Neural cell (in vitro differentiated cells): Measurements from ENCODE around the gene CSH2. TPM values are rescaled to one million over a fixed set of nuclear protein-coding genes. Genes with fewer than 3 reads are reported as not detected.
"Not testable (repeated sequence)": the region's sequence is repeated elsewhere in the genome, so short reads cannot be mapped to it uniquely, and the experiment has no call there.

Experiments used
- H2AFZ ChIP-seq: fragments of 200-600, 300-800 bp; sonication (generic), shearing (Covaris generic); 2 replicates; pipeline ENCODE4 v1.6.0; 2014; ENCODE audit warnings: low read depth, mild to moderate bottlenecking, antibody characterized with exemption, low read length, moderate library complexity
- H3F3A ChIP-seq: fragments of 200-600 bp; shearing (Covaris generic); 2 replicates; pipeline ENCODE4 v1.6.1; 2016; ENCODE audit warnings: mild to moderate bottlenecking, moderate library complexity, mixed read lengths, antibody characterized with exemption, low read length; ENCODE audit not compliant: insufficient read depth, poor library complexity, severe bottlenecking
- H3K27ac ChIP-seq: fragments of 200-600, 300-800 bp; sonication (generic), shearing (Covaris generic); 2 replicates; pipeline ENCODE4 v1.5.1; 2014; ENCODE audit warnings: mild to moderate bottlenecking, low read length, moderate library complexity
- H3K27me3 ChIP-seq: fragments of 300-800, 200-600 bp; sonication (generic), shearing (Covaris generic); 2 replicates; pipeline ENCODE4 v1.6.0; 2014; ENCODE audit warnings: mild to moderate bottlenecking, low read depth, low read length, moderate library complexity; ENCODE audit not compliant: insufficient read depth
- H3K36me3 ChIP-seq: fragments of 300-800, 200-600 bp; sonication (generic), shearing (Covaris generic); 2 replicates; pipeline ENCODE4 v1.5.1; 2014; ENCODE audit warnings: mild to moderate bottlenecking, antibody characterized with exemption, low read length, moderate library complexity; ENCODE audit not compliant: insufficient read depth
- H3K4me2 ChIP-seq: fragments of 300-800, 200-600 bp; sonication (generic), shearing (Covaris generic); 2 replicates; pipeline ENCODE4 v1.6.0; 2014; ENCODE audit warnings: mild to moderate bottlenecking, low read length
- H3K4me3 ChIP-seq: fragments of 300-800, 200-600 bp; sonication (generic), shearing (Covaris generic); 2 replicates; pipeline ENCODE4 v1.5.1; 2014; ENCODE audit warnings: mild to moderate bottlenecking, low read length, moderate library complexity
- H3K79me2 ChIP-seq: fragments of 200-600 bp; shearing (Covaris generic); replicated peaks from 2 replicates; pipeline ENCODE4 v1.6.0; 2014; ENCODE audit warnings: mild to moderate bottlenecking, low read length, moderate library complexity; ENCODE audit not compliant: insufficient read depth
- H3K9ac ChIP-seq: fragments of 300-800, 200-600 bp; sonication (generic), shearing (Covaris generic); 2 replicates; pipeline ENCODE4 v1.6.1; 2016; ENCODE audit warnings: mild to moderate bottlenecking, low read length, mixed read lengths
- H3K9me2 ChIP-seq: fragments of 200-600 bp; shearing (Covaris generic); 2 replicates; pipeline ENCODE4 v1.6.1; 2016; ENCODE audit warnings: mild to moderate bottlenecking, low read length, mixed read lengths; ENCODE audit not compliant: insufficient read depth
- H3K9me3 ChIP-seq: fragments of 200-600, 300-800 bp; sonication (generic), shearing (Covaris generic); 2 replicates; pipeline ENCODE4 v1.6.1; 2016; ENCODE audit warnings: mild to moderate bottlenecking, mixed run types, low read length, moderate library complexity, mixed read lengths
- H4K20me1 ChIP-seq: fragments of 200-600 bp; shearing (Covaris generic); 2 replicates; pipeline ENCODE4 v1.6.1; 2016; ENCODE audit warnings: mild to moderate bottlenecking, mixed run types; ENCODE audit not compliant: insufficient read depth
- EP300 ChIP-seq: fragments of 450-650 bp; conservative IDR thresholded peaks from 2 replicates; pipeline ENCODE4 v1.6.1; 2014; ENCODE audit warnings: antibody characterized with exemption, mild to moderate bottlenecking, moderate library complexity; ENCODE audit not compliant: poor library complexity, severe bottlenecking
- EZH2 ChIP-seq: fragments of 200-600, 300-800 bp; shearing (Covaris generic), sonication (generic); IDR thresholded peaks from 2 replicates; pipeline ENCODE4 v1.6.1; 2014; ENCODE audit warnings: antibody characterized with exemption, low read length, borderline replicate concordance, mild to moderate bottlenecking; ENCODE audit not compliant: insufficient read depth, poor library complexity, severe bottlenecking
- MXI1 ChIP-seq: fragments of 450-650 bp; conservative IDR thresholded peaks from 2 replicates; pipeline ENCODE4 v1.6.1; 2014; ENCODE audit warnings: antibody characterized with exemption, mild to moderate bottlenecking; ENCODE audit not compliant: poor library complexity, severe bottlenecking
- RAD21 ChIP-seq: fragments of 450-650 bp; conservative IDR thresholded peaks from 2 replicates; pipeline ENCODE4 v1.6.1; 2014; ENCODE audit warnings: antibody characterized with exemption, mild to moderate bottlenecking, moderate library complexity
- SMC3 ChIP-seq: fragments of 450-650 bp; conservative IDR thresholded peaks from 2 replicates; pipeline ENCODE4 v1.6.1; 2014; ENCODE audit warnings: antibody characterized with exemption, mild to moderate bottlenecking, moderate library complexity; ENCODE audit not compliant: poor library complexity
- polyA plus RNA-seq: library from polyadenylated mRNA; depleted of rRNA; stranded (reverse); fragments of >200 nt; gene quantifications from 2 replicates; pipeline ENCODE4 v1.2.3, GENCODE V29; 2014

CSH2 gene
- polyA plus RNA-seq, 1 donor from 2014 or later, result not detected

DNA sequence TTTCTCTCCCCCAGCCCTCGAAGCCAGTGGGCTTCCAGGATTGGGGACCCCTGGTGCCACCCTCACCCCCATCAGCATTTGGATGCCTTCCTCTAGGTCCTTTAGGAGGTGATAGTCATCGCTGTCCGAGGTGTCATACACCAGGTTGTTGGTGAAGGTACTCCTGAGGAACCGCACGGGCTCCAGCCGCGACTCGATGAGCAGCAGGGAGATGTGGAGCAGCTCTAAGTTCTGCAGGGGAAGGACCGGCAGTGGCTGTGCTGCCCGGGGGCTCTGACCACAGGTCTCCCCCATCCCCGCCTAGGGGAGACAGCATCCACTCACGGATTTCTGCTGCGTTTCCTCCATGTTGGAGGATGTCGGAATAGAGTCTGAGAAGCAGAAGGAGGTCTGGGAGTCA, 36.6 kb upstream of the CSH2 start:
- TF ChIP-seq MXI1, result no peak
- TF ChIP-seq EP300, result no peak
- no peak for TF ChIP-seq SMC3
- no peak for TF ChIP-seq EZH2
- no peak for TF ChIP-seq RAD21
- Histone ChIP-seq H3K36me3 (no peaks in the 10 kb centered on the region), H3K9me3 (no peaks in the 10 kb centered on the region), H3F3A (no peaks in the 10 kb centered on the region), H3K4me3 (no peak overlapping the region), H3K79me2 (no peaks in the 10 kb centered on the region), H3K9ac (no peak overlapping the region), H3K9me2 (no peaks in the 10 kb centered on the region), H2AFZ (no peak overlapping the region), H3K4me2 (no peak overlapping the region), H3K27me3 (no peaks in the 10 kb centered on the region), H3K27ac (no peak overlapping the region), H4K20me1 (no peaks in the 10 kb centered on the region)

DNA sequence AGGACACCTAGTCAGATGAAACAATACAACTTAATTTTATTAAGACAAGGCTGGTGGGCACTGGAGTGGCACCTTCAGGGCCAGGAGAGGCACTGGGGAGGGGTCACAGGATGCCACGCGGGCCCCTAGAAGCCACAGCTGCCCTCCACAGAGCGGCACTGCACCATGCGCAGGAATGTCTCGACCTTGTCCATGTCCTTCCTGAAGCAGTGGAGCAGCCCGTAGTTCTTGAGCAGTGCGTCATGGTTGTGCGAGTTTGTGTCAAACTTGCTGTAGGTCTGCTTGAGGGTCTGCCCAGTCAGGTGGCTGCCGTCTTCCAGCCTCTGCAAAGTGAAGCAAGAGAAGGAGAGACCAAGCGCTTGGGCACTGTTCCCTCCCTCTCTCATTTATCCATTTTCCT, 36.1 kb upstream of the CSH2 start:
- not testable (repeated sequence) for H3K36me3 ChIP-seq, H3K79me2 ChIP-seq, H3F3A ChIP-seq, H4K20me1 ChIP-seq, H3K9ac ChIP-seq, H3K9me2 ChIP-seq, H2AFZ ChIP-seq, H3K9me3 ChIP-seq, H3K27ac ChIP-seq, H3K27me3 ChIP-seq, H3K4me3 ChIP-seq, H3K4me2 ChIP-seq

DNA sequence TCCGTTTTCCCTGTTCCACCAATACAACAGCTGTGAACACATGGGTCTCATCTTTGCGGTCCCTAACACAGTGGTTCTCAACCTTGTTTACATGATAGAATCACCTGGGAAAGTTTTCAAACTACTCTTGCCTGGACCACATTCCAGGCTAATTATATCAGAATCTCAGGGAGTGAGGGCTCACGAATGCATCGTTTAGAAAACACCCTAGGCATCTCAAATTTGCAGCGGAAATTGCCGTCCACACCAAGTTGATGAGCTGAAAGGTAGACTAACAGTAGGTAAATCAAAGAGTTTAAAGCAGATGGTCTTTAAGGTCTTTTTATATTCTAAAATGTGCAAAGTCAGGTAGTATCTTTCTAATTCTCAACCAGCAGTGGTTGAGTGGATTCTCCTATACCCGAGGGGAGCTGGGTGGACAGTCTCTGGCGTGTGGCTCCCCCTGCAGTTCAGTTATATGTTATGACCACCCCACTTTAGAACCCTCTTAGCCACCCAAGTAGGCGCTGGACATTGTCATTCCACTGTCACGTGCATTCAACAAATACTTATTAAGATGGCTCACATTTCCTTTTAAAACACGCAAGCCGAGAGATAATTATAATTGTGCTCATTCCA, 33.8 kb upstream of the CSH2 start:
- H3K9ac ChIP-seq, result not testable (repeated sequence)

DNA sequence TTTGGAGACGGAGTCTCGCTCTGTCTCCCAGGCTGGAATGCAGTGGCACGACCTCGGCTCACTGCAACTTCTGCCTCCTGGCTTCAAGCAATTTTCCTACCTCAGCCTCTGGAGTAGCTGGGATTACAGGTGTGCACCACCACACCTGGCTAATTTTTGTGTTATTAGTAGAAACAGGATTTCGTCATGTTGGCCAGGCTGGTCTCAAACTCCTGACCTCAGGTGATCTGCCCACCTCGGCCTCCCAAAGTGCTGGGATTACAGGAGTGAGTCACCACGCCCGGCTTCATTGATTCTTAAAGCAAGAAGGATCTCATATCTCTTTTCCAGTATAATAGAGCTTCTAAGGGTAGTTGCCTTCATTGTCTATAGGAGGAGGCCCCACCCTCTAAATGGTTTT, 31.3 kb upstream of the CSH2 start:
- H3K4me3 ChIP-seq, H3K27ac ChIP-seq, H3K79me2 ChIP-seq, H2AFZ ChIP-seq, H3K4me2 ChIP-seq, H4K20me1 ChIP-seq, H3K9me3 ChIP-seq, H3K9ac ChIP-seq, H3K27me3 ChIP-seq, H3K36me3 ChIP-seq, H3F3A ChIP-seq, H3K9me2 ChIP-seq: not testable (repeated sequence)

More for the DNA sequence above, 33.8 kb upstream of the CSH2 start:
- H3K36me3 ChIP-seq, H3K27me3 ChIP-seq, H4K20me1 ChIP-seq, H3K4me3 ChIP-seq, H3K4me2 ChIP-seq, H3K9me2 ChIP-seq, H2AFZ ChIP-seq, H3F3A ChIP-seq, H3K27ac ChIP-seq, H3K9me3 ChIP-seq, H3K79me2 ChIP-seq: not testable (repeated sequence)

DNA sequence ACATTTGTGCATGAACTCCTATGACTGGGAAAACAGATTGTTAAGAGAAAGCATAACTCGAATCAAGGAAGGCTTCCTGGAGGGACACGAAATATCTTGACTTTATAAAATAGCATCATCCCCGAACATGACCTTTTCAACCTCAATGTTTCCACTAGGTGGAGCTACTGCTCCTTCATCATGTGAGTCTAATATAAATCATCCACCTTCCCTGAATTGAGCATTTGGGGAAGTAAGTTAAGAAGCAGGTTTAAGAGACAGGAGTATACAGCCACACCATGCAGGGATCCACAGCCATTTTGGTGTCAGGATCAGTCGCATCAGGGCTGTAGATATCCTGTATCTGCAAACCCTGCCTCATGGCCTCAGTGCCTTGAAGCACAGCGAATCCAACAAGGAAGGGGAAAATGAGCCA, 30.3 kb upstream of the CSH2 start:
- H3K4me3 ChIP-seq, H3K27me3 ChIP-seq, H2AFZ ChIP-seq, H3K27ac ChIP-seq, H3K9me3 ChIP-seq, H3K36me3 ChIP-seq, H3F3A ChIP-seq, H4K20me1 ChIP-seq, H3K79me2 ChIP-seq, H3K9me2 ChIP-seq, H3K9ac ChIP-seq, H3K4me2 ChIP-seq: not testable (repeated sequence)

DNA sequence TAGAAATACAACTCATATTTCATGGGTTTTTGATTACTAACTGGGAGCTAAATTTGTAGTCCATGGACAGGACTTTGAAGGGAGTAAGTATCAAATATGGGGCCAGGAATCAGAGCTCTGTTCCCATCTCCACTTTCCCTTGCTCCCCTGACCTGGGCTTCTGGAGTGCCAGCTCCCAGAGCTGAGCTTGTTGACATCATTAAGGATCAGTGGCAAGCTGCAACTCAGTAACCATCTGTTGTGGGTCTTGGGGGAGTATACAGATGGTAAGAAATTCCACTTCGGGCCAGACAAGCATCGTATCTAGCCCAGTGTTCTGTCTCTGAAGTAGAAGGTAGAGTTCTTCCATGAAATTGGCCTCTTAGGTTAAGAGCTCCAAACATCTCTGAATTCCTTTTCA, 28.5 kb upstream of the CSH2 start:
- H3K4me3 ChIP-seq, H3K9ac ChIP-seq, H3K27me3 ChIP-seq, H3K4me2 ChIP-seq, H3K9me3 ChIP-seq, H3K27ac ChIP-seq, H3K9me2 ChIP-seq, H4K20me1 ChIP-seq, H3K79me2 ChIP-seq, H2AFZ ChIP-seq, H3F3A ChIP-seq, H3K36me3 ChIP-seq: not testable (repeated sequence)

DNA sequence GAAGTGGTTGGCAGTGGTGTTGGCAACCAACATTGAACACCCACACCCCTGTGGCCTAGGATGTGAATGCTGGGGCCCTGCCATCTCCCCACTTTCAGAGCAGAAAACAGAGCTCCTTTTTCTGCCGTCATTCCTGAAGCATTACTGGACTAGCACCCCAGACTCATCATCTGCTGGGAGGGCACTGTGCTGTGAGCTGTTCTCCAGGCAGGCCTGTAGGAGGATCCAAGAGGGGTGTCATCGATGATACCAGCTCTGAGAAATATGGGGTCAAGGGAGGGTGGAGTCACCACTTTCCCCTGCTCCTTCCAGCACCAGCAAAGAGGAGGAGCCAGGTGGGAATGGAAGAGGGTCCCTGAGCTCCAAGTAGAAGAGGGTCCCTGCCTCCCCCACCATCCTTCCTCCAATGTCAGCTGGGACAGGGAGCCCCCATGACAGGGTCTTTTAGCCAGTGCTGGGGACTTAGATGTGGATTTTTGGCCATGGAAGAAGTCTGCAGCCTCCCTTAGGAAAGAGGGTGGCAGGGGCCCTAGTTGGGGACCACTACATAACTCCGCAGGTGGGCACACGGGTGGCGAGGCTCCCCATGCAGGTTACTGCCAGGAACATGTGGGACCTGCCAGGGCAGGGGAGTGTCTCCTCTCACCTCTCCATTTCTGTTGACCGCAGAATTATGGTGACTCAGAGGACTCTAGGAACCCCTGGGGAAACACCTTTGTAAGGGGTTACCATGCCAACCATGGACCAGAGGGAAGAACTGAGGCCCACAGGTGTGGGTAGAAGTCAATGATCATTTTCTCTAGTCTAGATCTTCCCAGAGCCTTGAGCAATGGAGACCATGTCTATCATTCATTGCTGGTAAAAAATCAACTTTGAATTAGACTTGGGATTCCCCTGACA, 25.7 kb upstream of the CSH2 start:
- H3K27me3 ChIP-seq, H4K20me1 ChIP-seq, H3K4me3 ChIP-seq, H3K9me3 ChIP-seq, H3K4me2 ChIP-seq, H2AFZ ChIP-seq, H3K27ac ChIP-seq, H3K9ac ChIP-seq, H3K79me2 ChIP-seq, H3F3A ChIP-seq, H3K36me3 ChIP-seq, H3K9me2 ChIP-seq: not testable (repeated sequence)
